Esophagus squamous epithelium (tissue), 5 donors: Measurements from ENCODE around the gene GNB2. TPM values are rescaled to one million over a fixed set of nuclear protein-coding genes. Genes with fewer than 3 reads are reported as not detected.

Experiments
- DNase-seq: peaks from one replicate; lab custom pipeline; 2025; lab: John Stamatoyannopoulos, UW
- H3K27ac ChIP-seq, 4 donors: fragments of 200-600 bp; sonication (generic); one replicate each; pipeline ENCODE4 v1.5.1; 2016 to 2019; ENCODE audit warnings: mild to moderate bottlenecking in 1 of 4
- H3K27me3 ChIP-seq, 4 donors: fragments of 200-600 bp; sonication (generic); 1 replicate in 3 of 4; 2 replicates in 1 of 4; pipeline versions ENCODE4 v1.5.1 to v1.6.0; 2017 to 2021; ENCODE audit warnings: antibody characterized with exemption in 1 of 4
- H3K36me3 ChIP-seq, 3 donors: fragments of 200-600 bp; sonication (generic); one replicate each; pipeline ENCODE4 v1.5.1; 2016 to 2019
- H3K4me1 ChIP-seq, 3 donors: fragments of 200-600 bp; sonication (generic); one replicate each; pipeline ENCODE4 v1.5.1; 2017 to 2019
- H3K4me3 ChIP-seq, 4 donors: fragments of 200-600 bp; sonication (generic); 1 replicate in 3 of 4; 2 replicates in 1 of 4; pipeline ENCODE4 v1.5.1; 2016 to 2019; ENCODE audit warnings: mild to moderate bottlenecking in 2 of 4, moderate library complexity in 1 of 4
- H3K9me3 ChIP-seq, 3 donors: fragments of 200-600 bp; sonication (generic); one replicate each; pipeline ENCODE4 v1.5.1; 2016 to 2019
- POLR2A ChIP-seq, 4 donors: fragments of 450-650 bp; IDR thresholded peaks; one replicate each; pipeline ENCODE4 v1.6.1; 2017; ENCODE audit warnings: antibody characterized with exemption in 4 of 4, mild to moderate bottlenecking in 4 of 4, moderate library complexity in 3 of 4
- WGBS, 2 donors: methylation state at CpG; one replicate each; pipeline ENCODE4 v1.1.5; 2018; 5-methylcytosine and 5-hydroxymethylcytosine counted together
- intact Hi-C: fragments of 100-400 bp; cut with DNase I; formaldehyde crosslinking; loops from one replicate; pipeline ENCODE4 v1.15.0; 2022
- total RNA-seq, 4 donors: library from RNA; depleted of rRNA; stranded (reverse); fragments of >200 nt; gene quantifications; one replicate each; pipeline ENCODE4 v1.1.0, GENCODE V29; 2016
- TF ChIP-seq, protein P1 (sequence below), 6 experiments: fragments of 450-650 bp in 4 of 6; fragments of 200-600 bp in 2 of 6; sonication (generic) in 2 of 6; IDR thresholded peaks; one replicate each; pipeline ENCODE4 v1.5.1; 2016 to 2019; ENCODE audit warnings: antibody characterized with exemption in 6 of 6, mild to moderate bottlenecking in 4 of 6, moderate library complexity in 4 of 6
- donor health status: DM: yes; HTN: yes; CAD: no.

The GNB2 gene
- total RNA-seq, 4 donors from 2014 or later = 186 to 306 (median 226) TPM

GRCh38 chr7:100719523-100720278 is 46.2 kb downstream of the GNB2 start:
- no peaks in the 10 kb centered on the region for H3K9me3 ChIP-seq
- no peaks in the 10 kb centered on the region for H3K36me3 ChIP-seq
- intact Hi-C loops = no loop called here
- 28 to 36% methylated on average over 4 to 5 of the region's 8 CpGs for WGBS, 2 donors
- TF ChIP-seq, protein P1, sequence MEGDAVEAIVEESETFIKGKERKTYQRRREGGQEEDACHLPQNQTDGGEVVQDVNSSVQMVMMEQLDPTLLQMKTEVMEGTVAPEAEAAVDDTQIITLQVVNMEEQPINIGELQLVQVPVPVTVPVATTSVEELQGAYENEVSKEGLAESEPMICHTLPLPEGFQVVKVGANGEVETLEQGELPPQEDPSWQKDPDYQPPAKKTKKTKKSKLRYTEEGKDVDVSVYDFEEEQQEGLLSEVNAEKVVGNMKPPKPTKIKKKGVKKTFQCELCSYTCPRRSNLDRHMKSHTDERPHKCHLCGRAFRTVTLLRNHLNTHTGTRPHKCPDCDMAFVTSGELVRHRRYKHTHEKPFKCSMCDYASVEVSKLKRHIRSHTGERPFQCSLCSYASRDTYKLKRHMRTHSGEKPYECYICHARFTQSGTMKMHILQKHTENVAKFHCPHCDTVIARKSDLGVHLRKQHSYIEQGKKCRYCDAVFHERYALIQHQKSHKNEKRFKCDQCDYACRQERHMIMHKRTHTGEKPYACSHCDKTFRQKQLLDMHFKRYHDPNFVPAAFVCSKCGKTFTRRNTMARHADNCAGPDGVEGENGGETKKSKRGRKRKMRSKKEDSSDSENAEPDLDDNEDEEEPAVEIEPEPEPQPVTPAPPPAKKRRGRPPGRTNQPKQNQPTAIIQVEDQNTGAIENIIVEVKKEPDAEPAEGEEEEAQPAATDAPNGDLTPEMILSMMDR (IDR thresholded peaks at IDR 0.05) = no peak
- no peak for TF ChIP-seq POLR2A (IDR thresholded peaks at IDR 0.05)
- peaks cover 7 to 57% (median 12%) of the 10 kb centered on the region in 4 donors for H3K27me3 ChIP-seq
- peaks cover 9 to 27% (median 11%) of the 10 kb centered on the region in 3 donors for H3K4me1 ChIP-seq
- no peak for DNase-seq
- H3K27ac ChIP-seq = no peak overlapping the region
- no peak overlapping the region for H3K4me3 ChIP-seq

DNA sequence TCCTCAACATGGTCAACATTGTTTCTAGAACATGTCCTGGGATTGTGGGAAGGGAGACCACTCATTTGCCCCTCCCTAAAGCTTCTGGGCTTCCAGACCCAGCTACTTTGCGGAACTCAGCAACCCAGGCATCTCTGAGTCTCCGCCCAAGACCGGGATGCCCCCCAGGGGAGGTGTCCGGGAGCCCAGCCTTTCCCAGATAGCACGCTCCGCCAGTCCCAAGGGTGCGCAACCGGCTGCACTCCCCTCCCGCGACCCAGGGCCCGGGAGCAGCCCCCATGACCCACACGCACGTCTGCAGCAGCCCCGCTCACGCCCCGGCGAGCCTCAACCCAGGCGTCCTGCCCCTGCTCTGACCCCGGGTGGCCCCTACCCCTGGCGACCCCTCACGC is 46.7 kb downstream of the GNB2 start, which contains the start of gene EPO:
EPO (plus strand) TSS at position 190 of the 392 bp plus-strand sequence. CDS start 513 bp downstream, outside the sequence.
- H3K36me3 ChIP-seq = no peaks in the 10 kb centered on the region
- peak within 1 kb of the TSS in 2 of 4 donors; percentile 30 to 50 for H3K4me3 ChIP-seq
- TF ChIP-seq, protein P1 (IDR thresholded peaks at IDR 0.05) = no peak
- no peak for TF ChIP-seq POLR2A (IDR thresholded peaks at IDR 0.05)
- intact Hi-C loops = no loop called here
- WGBS, 2 donors = 3% methylated on average over 11 of the region's 21 CpGs; no CpG with 5 or more reads in 1 of the 2 donors
- no peak for DNase-seq
- no peak within 1 kb of the TSS for H3K27ac ChIP-seq
- H3K4me1 ChIP-seq = peaks cover 9 to 31% (median 11%) of the 10 kb centered on the region in 3 donors
- H3K27me3 ChIP-seq = peaks cover 7 to 61% (median 12%) of the 10 kb centered on the region in 4 donors
- no peaks in the 10 kb centered on the region for H3K9me3 ChIP-seq

DNA sequence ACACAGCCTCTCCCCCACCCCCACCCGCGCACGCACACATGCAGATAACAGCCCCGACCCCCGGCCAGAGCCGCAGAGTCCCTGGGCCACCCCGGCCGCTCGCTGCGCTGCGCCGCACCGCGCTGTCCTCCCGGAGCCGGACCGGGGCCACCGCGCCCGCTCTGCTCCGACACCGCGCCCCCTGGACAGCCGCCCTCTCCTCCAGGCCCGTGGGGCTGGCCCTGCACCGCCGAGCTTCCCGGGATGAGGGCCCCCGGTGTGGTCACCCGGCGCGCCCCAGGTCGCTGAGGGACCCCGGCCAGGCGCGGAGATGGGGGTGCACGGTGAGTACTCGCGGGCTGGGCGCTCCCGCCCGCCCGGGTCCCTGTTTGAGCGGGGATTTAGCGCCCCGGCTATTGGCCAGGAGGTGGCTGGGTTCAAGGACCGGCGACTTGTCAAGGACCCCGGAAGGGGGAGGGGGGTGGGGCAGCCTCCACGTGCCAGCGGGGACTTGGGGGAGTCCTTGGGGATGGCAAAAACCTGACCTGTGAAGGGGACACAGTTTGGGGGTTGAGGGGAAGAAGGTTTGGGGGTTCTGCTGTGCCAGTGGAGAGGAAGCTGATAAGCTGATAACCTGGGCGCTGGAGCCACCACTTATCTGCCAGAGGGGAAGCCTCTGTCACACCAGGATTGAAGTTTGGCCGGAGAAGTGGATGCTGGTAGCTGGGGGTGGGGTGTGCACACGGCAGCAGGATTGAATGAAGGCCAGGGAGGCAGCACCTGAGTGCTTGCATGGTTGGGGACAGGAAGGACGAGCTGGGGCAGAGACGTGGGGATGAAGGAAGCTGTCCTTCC is 47.3 kb downstream of the GNB2 start:
- Histone ChIP-seq H3K4me3 (peak overlapping the region in 2 of 4 donors; percentile 30 to 50), H3K36me3 (no peaks in the 10 kb centered on the region), H3K4me1 (peaks cover 11 to 37% (median 15%) of the 10 kb centered on the region in 3 donors), H3K27ac (no peak overlapping the region), H3K9me3 (no peaks in the 10 kb centered on the region), H3K27me3 (peaks cover 7 to 61% (median 12%) of the 10 kb centered on the region in 4 donors)
- WGBS, 2 donors = 21 to 30% methylated on average over 4 to 7 of the region's 56 CpGs
- intact Hi-C loops = no loop called here
- no peak for TF ChIP-seq POLR2A (IDR thresholded peaks at IDR 0.05)
- TF ChIP-seq, protein P1 (IDR thresholded peaks at IDR 0.05) = no peak
- DNase-seq = no peak

DNA sequence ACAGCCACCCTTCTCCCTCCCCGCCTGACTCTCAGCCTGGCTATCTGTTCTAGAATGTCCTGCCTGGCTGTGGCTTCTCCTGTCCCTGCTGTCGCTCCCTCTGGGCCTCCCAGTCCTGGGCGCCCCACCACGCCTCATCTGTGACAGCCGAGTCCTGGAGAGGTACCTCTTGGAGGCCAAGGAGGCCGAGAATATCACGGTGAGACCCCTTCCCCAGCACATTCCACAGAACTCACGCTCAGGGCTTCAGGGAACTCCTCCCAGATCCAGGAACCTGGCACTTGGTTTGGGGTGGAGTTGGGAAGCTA is 47.9 kb downstream of the GNB2 start:
- no peak overlapping the region for H3K4me3 ChIP-seq
- H3K9me3 ChIP-seq = no peaks in the 10 kb centered on the region
- TF ChIP-seq POLR2A (IDR thresholded peaks at IDR 0.05) = no peak
- TF ChIP-seq, protein P1 (IDR thresholded peaks at IDR 0.05) = no peak
- H3K27ac ChIP-seq = no peak overlapping the region
- DNase-seq = no peak
- intact Hi-C loops = no loop called here
- peaks cover 11 to 42% (median 19%) of the 10 kb centered on the region in 3 donors for H3K4me1 ChIP-seq
- peaks cover 7 to 61% (median 12%) of the 10 kb centered on the region in 4 donors for H3K27me3 ChIP-seq
- H3K36me3 ChIP-seq = no peaks in the 10 kb centered on the region
- 60 to 88% methylated on average over 1 to 6 of the region's 8 CpGs for WGBS, 2 donors
